Endothelial cell of umbilical vein (primary cell): ENCODE data around the gene FBXL14. TPM values are rescaled to one million over a fixed set of nuclear protein-coding genes. Genes with fewer than 3 reads are reported as not detected.

ENCODE experiments used
- BruUV-seq: library from RNA; stranded (reverse); fragments of 400-500 nt; replicated peaks from 2 replicates; lab custom pipeline; 2021; lab: Mats Ljungman, UMichigan
- CTCF ChIA-PET: fragments of 300-600, 350-600 bp; sonication (Branson Sonifier 250); formaldehyde crosslinking; loops from one replicate; lab custom pipeline; 2021; ENCODE audit warnings: antibody characterized with exemption, inconsistent platforms; lab: Charles Lee
- POLR2A ChIA-PET: fragments of 300-600, 350-600 bp; sonication (Branson Sonifier 250); formaldehyde crosslinking; loops from one replicate; lab custom pipeline; 2021; ENCODE audit warnings: antibody characterized with exemption, inconsistent platforms; lab: Charles Lee
- DNase-seq: peaks from one replicate; pipeline ENCODE4 v3.0.0-alpha.2; 2011; ENCODE audit warnings: low read depth, low spot score
- FAIRE-seq: peaks from 2 replicates; lab custom pipeline; 2011; peaks lifted over from hg19 to GRCh38; lab: Jason Lieb, UNC
- H2AFZ ChIP-seq: 2 replicates; pipeline ENCODE4 v1.6.0; 2012; ENCODE audit warnings: low read depth, low read length, control low read depth, inconsistent platforms
- H3K27ac ChIP-seq: 2 replicates; pipeline ENCODE4 v1.5.1; 2011; ENCODE audit warnings: low read depth, mild to moderate bottlenecking, control low read depth, low read length, moderate library complexity; ENCODE audit not compliant: insufficient read depth
- H3K27me3 ChIP-seq, 2 experiments: 2 replicates each; pipeline versions ENCODE4 v1.6.0 to v1.6.1; 2011; ENCODE audit warnings: low read length in 2 of 2, mixed read lengths in 1 of 2; ENCODE audit not compliant: control insufficient read depth in 2 of 2, insufficient read depth in 2 of 2
- H3K36me3 ChIP-seq, 2 experiments: 2 replicates in 1 of 2; 3 replicates in 1 of 2; pipeline ENCODE4 v1.5.1; 2011; ENCODE audit warnings: low read length in 2 of 2, mild to moderate bottlenecking in 1 of 2, moderate library complexity in 1 of 2; ENCODE audit not compliant: control insufficient read depth in 2 of 2, insufficient read depth in 2 of 2; ENCODE audit errors: extremely low read depth in 1 of 2
- H3K4me1 ChIP-seq: 3 replicates; pipeline ENCODE4 v1.5.1; 2011; ENCODE audit warnings: mild to moderate bottlenecking, low read length; ENCODE audit not compliant: control insufficient read depth, insufficient read depth; ENCODE audit errors: extremely low read depth
- H3K4me2 ChIP-seq: 2 replicates; pipeline ENCODE4 v1.6.1; 2011; ENCODE audit warnings: low read length, control low read depth, mixed read lengths; ENCODE audit not compliant: insufficient read depth
- H3K4me3 ChIP-seq, 3 experiments: fragments of 200-600 bp in 1 of 3; sonication (generic), shearing (Covaris generic) in 1 of 3; replicated peaks in 1 of 3; 2 replicates each; pipeline ENCODE4 v1.5.1; 2011 to 2016; ENCODE audit warnings: control low read depth in 3 of 3, low read length in 3 of 3, mild to moderate bottlenecking in 2 of 3, inconsistent platforms in 1 of 3, low read depth in 1 of 3, moderate library complexity in 1 of 3; ENCODE audit not compliant: insufficient read depth in 1 of 3
- H3K79me2 ChIP-seq: 2 replicates; pipeline ENCODE4 v1.6.0; 2012; ENCODE audit warnings: low read length, inconsistent platforms; ENCODE audit not compliant: control insufficient read depth, insufficient read depth
- H3K9ac ChIP-seq: replicated peaks from 2 replicates; pipeline ENCODE3; 2011; ENCODE audit warnings: low read length, control low read depth; ENCODE audit not compliant: insufficient read depth; ENCODE audit errors: extremely low read depth
- H3K9me1 ChIP-seq: replicated peaks from 3 replicates; pipeline ENCODE4 v1.6.0; 2011; ENCODE audit warnings: mild to moderate bottlenecking, low read length; ENCODE audit not compliant: control insufficient read depth, insufficient read depth; ENCODE audit errors: extremely low read depth
- H3K9me3 ChIP-seq: replicated peaks from 2 replicates; pipeline ENCODE4 v1.5.1; 2012; ENCODE audit warnings: low read length, inconsistent platforms; ENCODE audit not compliant: control insufficient read depth, insufficient read depth
- H4K20me1 ChIP-seq: replicated peaks from 2 replicates; pipeline ENCODE3; 2011; ENCODE audit warnings: mild to moderate bottlenecking, low read length; ENCODE audit not compliant: control insufficient read depth, insufficient read depth; ENCODE audit errors: extremely low read depth
- CTCF ChIP-seq, 2 donors: IDR thresholded peaks; 1 replicate in 1 of 2; 2 replicates in 1 of 2; pipeline ENCODE4 v1.5.1; 2011; ENCODE audit warnings: low read length in 2 of 2, mild to moderate bottlenecking in 2 of 2, moderate library complexity in 2 of 2, control low read depth in 1 of 2, inconsistent platforms in 1 of 2, low read depth in 1 of 2; ENCODE audit not compliant: insufficient read depth in 1 of 2; ENCODE audit errors: extremely low read depth in 1 of 2
- EZH2 ChIP-seq: IDR thresholded peaks from 2 replicates; pipeline ENCODE4 v1.6.1; 2012; ENCODE audit warnings: borderline replicate concordance, low read depth, mild to moderate bottlenecking, moderate library complexity, low read length, inconsistent platforms; ENCODE audit not compliant: severe bottlenecking
- FOS ChIP-seq: IDR thresholded peaks from 2 replicates; pipeline ENCODE4 v1.6.1; 2011; ENCODE audit warnings: mild to moderate bottlenecking, low read length, moderate library complexity, borderline replicate concordance; ENCODE audit not compliant: insufficient read depth
- GATA2 ChIP-seq: IDR thresholded peaks from 2 replicates; pipeline ENCODE4 v1.7.0; 2011; ENCODE audit warnings: low read depth, mild to moderate bottlenecking, moderate library complexity, mixed read lengths, low read length; ENCODE audit not compliant: insufficient read length, insufficient read depth
- JUN ChIP-seq: IDR thresholded peaks from 2 replicates; pipeline ENCODE4 v1.6.1; 2011; ENCODE audit warnings: borderline replicate concordance, low read depth; ENCODE audit not compliant: insufficient read length, insufficient read depth
- MYC ChIP-seq: IDR thresholded peaks from one replicate; pipeline ENCODE4 v1.6.1; 2011; ENCODE audit warnings: mild to moderate bottlenecking, low read depth, low read length
- POLR2A ChIP-seq: IDR thresholded peaks from 2 replicates; pipeline ENCODE4 v1.6.1; 2012; ENCODE audit warnings: low read depth, mild to moderate bottlenecking, control low read depth, low read length
- POLR2AphosphoS5 ChIP-seq: IDR thresholded peaks from 2 replicates; pipeline ENCODE4 v1.6.1; 2012; ENCODE audit warnings: low read depth, mild to moderate bottlenecking, control low read depth, low read length, moderate library complexity; ENCODE audit not compliant: insufficient read depth
- dilution Hi-C: fragments of 300-500 bp; cut with MboI; formaldehyde crosslinking; loops from one replicate; pipeline ENCODE4 v1.15.0; 2019; ENCODE audit warnings: low sequenced_read_pairs; ENCODE audit not compliant: extremely low pct_ligation_motif_present
- intact Hi-C: fragments of 100-400 bp; cut with micrococcal nuclease; formaldehyde crosslinking; loops from one replicate; pipeline ENCODE4 v1.10.0; 2022
- polyA plus RNA-seq, 4 experiments: library from polyadenylated mRNA; depleted of rRNA in 3 of 4; stranded (reverse) in 3 of 4; unstranded in 1 of 4; fragments of >200 nt; gene quantifications; 2 replicates each; pipeline versions ENCODE4 v1.2.1 to v1.2.3, GENCODE V29; 2011 to 2012; ENCODE audit warnings: missing spikeins in 1 of 4
- total RNA-seq: library from RNA; stranded (reverse); gene quantifications from 2 replicates; pipeline ENCODE4 v1.2.3, GENCODE V29; 2021
- TF ChIP-seq, protein P1 (sequence below): IDR thresholded peaks from 2 replicates; pipeline ENCODE4 v1.6.1; 2011; ENCODE audit not compliant: insufficient read depth, insufficient read length

Gene FBXL14
- total and polyA plus RNA-seq, 2 donors (not counting 3 experiments of a cell fraction or from before 2014, with no cell fraction given): 11.3 to 15.7 TPM

DNA sequence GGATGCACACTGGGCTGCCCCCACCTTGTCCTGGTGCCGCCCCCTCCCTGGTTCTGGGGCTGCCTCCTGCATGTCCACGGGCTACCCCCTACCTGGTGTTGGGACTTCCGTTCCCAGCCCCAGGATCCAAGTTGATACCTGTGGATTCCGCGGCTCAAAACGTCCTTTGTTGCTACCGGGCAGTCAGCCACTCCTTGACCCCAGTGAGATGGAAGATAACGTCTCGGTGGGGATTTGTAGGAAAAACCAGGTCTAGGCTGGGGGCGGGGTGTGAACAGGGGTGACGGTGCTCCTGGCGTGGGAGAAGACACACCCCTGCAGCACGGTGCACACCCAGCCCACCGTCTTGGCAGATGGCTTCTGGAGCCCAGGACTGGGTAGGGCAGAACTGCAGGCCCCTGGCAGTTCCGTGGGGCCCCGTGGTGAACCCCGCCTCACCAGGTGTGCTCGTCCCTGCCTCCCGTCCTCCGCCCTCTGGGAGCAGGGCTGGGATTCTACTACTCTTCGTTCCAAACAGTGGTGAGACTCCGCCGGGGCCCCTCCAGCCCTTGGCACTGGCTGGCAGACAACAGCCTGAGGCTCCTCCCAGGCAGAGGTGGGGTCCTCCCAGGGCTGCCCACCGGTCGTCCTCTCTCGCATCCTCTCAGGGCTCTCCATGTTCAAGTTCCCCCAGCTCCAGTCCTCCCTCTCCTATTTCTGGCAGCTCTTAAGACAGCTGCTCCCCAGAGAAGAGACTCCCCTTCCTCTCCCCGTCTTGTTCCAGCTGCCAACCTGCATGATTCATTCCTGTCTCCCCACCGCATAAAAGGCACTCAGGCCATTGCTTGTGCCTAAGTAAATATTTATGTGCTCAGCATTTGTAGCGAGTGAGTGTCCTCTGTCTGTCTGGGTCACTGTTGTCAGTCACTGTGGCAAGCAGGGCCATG is 75.5 kb downstream of the FBXL14 start:
- H3K9ac ChIP-seq: no peak overlapping the region
- BruUV-seq: no TSS peak
- dilution Hi-C loops (no loop called here), intact Hi-C loops (no loop called here)
- H3K4me1 ChIP-seq: no peaks in the 10 kb centered on the region
- ChIA-PET POLR2A (no interaction called here), CTCF (interaction anchor here (0.6 to 1.3 kb wide), 5 partner anchors 44 to 401 kb away, joined by 3 to 4 read pairs (median 3); no protein-coding TSS in a partner anchor)
- H3K9me1 ChIP-seq: no peaks in the 10 kb centered on the region
- no peaks in the 10 kb centered on the region for H3K9me3 ChIP-seq
- peaks cover 9 to 21% of the 10 kb centered on the region in 2 experiments for H3K27me3 ChIP-seq
- no peak overlapping the region for H3K4me2 ChIP-seq
- peak; percentile 18 for TF ChIP-seq FOS
- TF ChIP-seq POLR2A: no peak
- TF ChIP-seq, protein P1, sequence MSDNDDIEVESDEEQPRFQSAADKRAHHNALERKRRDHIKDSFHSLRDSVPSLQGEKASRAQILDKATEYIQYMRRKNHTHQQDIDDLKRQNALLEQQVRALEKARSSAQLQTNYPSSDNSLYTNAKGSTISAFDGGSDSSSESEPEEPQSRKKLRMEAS: no peak
- H2AFZ ChIP-seq: no peak overlapping the region
- no peak overlapping the region for H3K4me3 ChIP-seq
- no peaks in the 10 kb centered on the region for H3K79me2 ChIP-seq
- no peaks in the 10 kb centered on the region for H3K36me3 ChIP-seq
- FAIRE-seq (no peak), DNase-seq (peak; percentile 41)
- no peaks in the 10 kb centered on the region for H4K20me1 ChIP-seq
- H3K27ac ChIP-seq: no peak overlapping the region

GRCh38 chr12:1517734-1518525 is 76.5 kb downstream of the FBXL14 start:
- Histone ChIP-seq H3K9ac (no peak overlapping the region), H3K27ac (no peak overlapping the region), H3K4me3 (no peak overlapping the region)

More at GRCh38 chr12:1517734-1518525, 76.5 kb downstream of the FBXL14 start:
- TF ChIP-seq MYC (no peak), POLR2A (no peak), EZH2 (no peak), GATA2 (no peak), JUN (no peak), FOS (no peak), CTCF (IDR thresholded peaks at IDR 0.05; ENCODE audit: extremely low read depth in 1 of 2, insufficient read depth in 1 of 2, low read depth in 1 of 2, low read length in 2 of 2) (no peak), POLR2AphosphoS5 (no peak)
- TF ChIP-seq, protein P1: no peak
- Histone ChIP-seq H3K4me1 (no peaks in the 10 kb centered on the region), H3K9me1 (no peaks in the 10 kb centered on the region), H3K36me3 (no peaks in the 10 kb centered on the region), H3K4me2 (no peak overlapping the region), H3K79me2 (no peaks in the 10 kb centered on the region), H2AFZ (no peak overlapping the region), H3K27me3 (peaks cover 8 to 17% of the 10 kb centered on the region in 2 experiments), H4K20me1 (no peaks in the 10 kb centered on the region), H3K9me3 (no peaks in the 10 kb centered on the region)
- intact Hi-C loops (loop anchor here (2.0 kb wide), 1 partner anchor 65 kb away; no protein-coding TSS in a partner anchor), dilution Hi-C loops (no loop called here)
- DNase-seq (no peak), FAIRE-seq (no peak)
- BruUV-seq: no TSS peak
- ChIA-PET CTCF (interaction anchor here (0.6 to 1.5 kb wide), 4 partner anchors 77 to 401 kb away, joined by 3 to 6 read pairs (median 4); no protein-coding TSS in a partner anchor), POLR2A (no interaction called here)
